Spleen (tissue), 11 donors: ENCODE measurements around the gene LIN7C. TPM values are rescaled to one million over a fixed set of nuclear protein-coding genes. Genes with fewer than 3 reads are reported as not detected.
A peak's percentile ranks its signal among the peaks of the same experiment; 100 is the strongest.

Experiments
- DNase-seq: peaks from one replicate; pipeline ENCODE4 v3.0.0-alpha.2; 2020
- H3K27ac ChIP-seq, 8 donors: fragments of 200-600 bp; sonication (generic) in 7 of 8; 1 replicate in 4 of 8; 2 replicates in 4 of 8; pipeline versions ENCODE4 v1.5.0 to v1.8.0; 2016 to 2021; ENCODE audit warnings: inconsistent platforms in 4 of 8, mild to moderate bottlenecking in 4 of 8, moderate library complexity in 1 of 8
- H3K27me3 ChIP-seq, 7 donors: fragments of 200-600 bp; sonication (generic) in 6 of 7; replicated peaks in 1 of 7; 1 replicate in 4 of 7; 2 replicates in 3 of 7; pipeline versions ENCODE4 v1.5.0 to v1.8.0; 2016 to 2021; ENCODE audit warnings: inconsistent platforms in 3 of 7, mild to moderate bottlenecking in 1 of 7
- H3K36me3 ChIP-seq, 6 donors: fragments of 200-600 bp; sonication (generic) in 5 of 6; 1 replicate in 4 of 6; 2 replicates in 2 of 6; pipeline versions ENCODE4 v1.5.0 to v1.8.0; 2016 to 2021; ENCODE audit warnings: inconsistent platforms in 2 of 6
- H3K4me1 ChIP-seq, 6 donors: fragments of 200-600 bp; sonication (generic) in 5 of 6; 1 replicate in 3 of 6; 2 replicates in 3 of 6; pipeline versions ENCODE4 v1.5.0 to v1.8.0; 2016 to 2021; ENCODE audit warnings: inconsistent platforms in 3 of 6
- H3K4me3 ChIP-seq, 8 donors: fragments of 200-600 bp; sonication (generic) in 7 of 8; 1 replicate in 4 of 8; 2 replicates in 4 of 8; pipeline versions ENCODE4 v1.5.0 to v1.8.0; 2016 to 2021; ENCODE audit warnings: inconsistent platforms in 4 of 8, mild to moderate bottlenecking in 4 of 8, moderate library complexity in 2 of 8
- H3K9me3 ChIP-seq, 8 donors: fragments of 200-600 bp; sonication (generic) in 7 of 8; 1 replicate in 4 of 8; 2 replicates in 4 of 8; pipeline versions ENCODE4 v1.5.0 to v1.8.0; 2016 to 2021; ENCODE audit warnings: inconsistent platforms in 4 of 8
- CTCF ChIP-seq, 11 experiments: fragments of 200-600 bp in 7 of 11; fragments of 450-650 bp in 4 of 11; sonication (generic) in 4 of 11; IDR thresholded peaks in 8 of 11; conservative IDR thresholded peaks in 3 of 11; 1 replicate in 7 of 11; 2 replicates in 4 of 11; pipeline versions ENCODE4 v1.4.0 to v1.8.0; 2016 to 2021; ENCODE audit warnings: antibody characterized with exemption in 11 of 11, inconsistent platforms in 4 of 11, mild to moderate bottlenecking in 1 of 11
- POLR2A ChIP-seq, 3 donors: fragments of 450-650 bp; IDR thresholded peaks; one replicate each; pipeline ENCODE4 v1.5.1; 2017; ENCODE audit warnings: antibody characterized with exemption in 3 of 3, mild to moderate bottlenecking in 1 of 3
- POLR2AphosphoS5 ChIP-seq, 3 donors: sonication (generic); formaldehyde crosslinking; IDR thresholded peaks; one replicate each; pipeline ENCODE4 v1.5.1; 2017; ENCODE audit warnings: antibody characterized with exemption in 3 of 3
- WGBS, 5 donors: extraction: QIAGEN DNeasy Blood & Tissue Kit in 3 of 5; methylation state at CpG; one replicate each; pipeline versions ENCODE4 v1.1.5 to v1.1.7; 2013 to 2018; 5-methylcytosine and 5-hydroxymethylcytosine counted together
- intact Hi-C: fragments of 100-400 bp; cut with DNase I; formaldehyde crosslinking; loops from one replicate; pipeline ENCODE4 v1.15.0; 2023; ENCODE audit warnings: low total_unique reads
- polyA plus RNA-seq, 3 donors: library from polyadenylated mRNA; stranded (reverse); fragments of 200-250 nt; gene quantifications; one replicate each; pipeline ENCODE4 v1.2.1, GENCODE V29; 2013
- total RNA-seq, 7 donors: library from RNA; depleted of rRNA in 3 of 7; stranded (reverse); fragments of >200 nt in 3 of 7; fragmentation: NEBNext Ultra II Directional in 4 of 7; extraction: Animal tissue kit (Norgen Biotek cat#: 25700) in 4 of 7; gene quantifications; one replicate each; pipeline versions ENCODE4 v1.1.0 to v1.2.1, GENCODE V29; 2016 to 2021
- donor health status: healthy with polysubstance abuse.
- donor health status: DM: no; HTN: no; CAD: no; lungs with moderate emphysema.
- donor health status: DM: no; HTN: no; CAD: no.
- donor health status: Bipolar disorder and iron deficiency.
- donor health status: healthy.
- donor health status: DM: no; HTN: no; CAD: no.
- donor health status: DM: yes; HTN: yes; CAD: no.

Gene LIN7C
- total and polyA plus RNA-seq, 10 donors, result 4.8 to 42.4 (median 30.5) TPM

- Histone ChIP-seq H3K36me3 (no peaks in the 10 kb centered on the region), H3K27ac (peak overlapping the region in 3 of 8 donors; percentile 86 to 89 (median 88)), H3K27me3 (peaks cover 0 to 19% (median 0%) of the 10 kb centered on the region in 7 donors), H3K9me3 (no peaks in the 10 kb centered on the region), H3K4me1 (peaks cover 2 to 52% (median 27%) of the 10 kb centered on the region in 6 donors), H3K4me3 (peak overlapping the region in 4 of 8 donors; percentile 77 to 94 (median 82))
- TF ChIP-seq CTCF (IDR thresholded peaks at IDR 0.05 in 8 of 11, conservative IDR thresholded peaks at IDR 0.05 in 3 of 11) (no peak), POLR2AphosphoS5 (IDR thresholded peaks at IDR 0.05) (no peak), POLR2A (IDR thresholded peaks at IDR 0.05) (no peak)
- no peak for DNase-seq
- intact Hi-C loops, result loop anchor here (10.0 kb wide), 1 partner anchor 108 kb away; the partner anchor contains the start of gene CCDC34
- 13 to 24% (median 16%) methylated on average over 8 to 9 of the region's 9 CpGs for WGBS, 5 donors
These were observed 33.6 kb downstream of the LIN7C start for GRCh38 chr11:27473017-27473406.

DNA sequence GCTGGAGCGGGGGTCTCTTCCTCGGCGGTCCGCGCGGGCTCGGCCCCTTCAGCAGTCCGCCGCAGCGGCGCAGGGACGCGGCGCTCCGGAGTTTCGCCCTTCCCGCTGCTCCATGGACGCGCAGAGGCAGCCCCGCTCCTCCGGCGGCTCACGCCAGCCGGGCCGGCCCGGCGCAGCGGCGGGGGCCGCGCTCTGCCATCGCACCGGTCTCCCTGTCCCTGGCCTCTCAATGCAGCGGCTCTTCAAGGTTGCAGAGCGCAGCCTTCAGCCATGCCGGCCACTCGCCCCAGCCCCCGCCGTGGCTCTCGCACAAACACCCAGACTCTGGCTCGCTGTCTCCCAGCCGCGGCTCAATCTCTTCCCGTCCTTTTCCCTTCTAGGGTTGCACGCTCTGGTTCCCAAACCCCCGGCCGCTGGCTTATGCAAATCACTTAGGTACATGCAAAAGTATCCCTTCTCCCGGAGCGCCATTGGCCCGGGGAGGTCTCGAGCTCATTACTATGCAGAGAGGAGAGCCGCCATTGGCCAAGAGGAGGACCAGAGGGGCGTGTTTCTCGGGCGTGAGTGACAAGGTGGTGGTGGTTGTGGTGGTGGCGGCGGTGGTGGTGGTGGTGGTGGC lies 34.1 kb downstream of the LIN7C start, which contains the start of gene LGR4:
Gene LGR4 (minus strand): TSS at position 393 of the 619 bp plus-strand sequence. CDS start 488 bp downstream, outside the sequence.
- 1 to 2% (median 1%) methylated on average over 24 to 57 of the region's 57 CpGs for WGBS, 5 donors
- TF ChIP-seq CTCF (IDR thresholded peaks at IDR 0.05 in 8 of 11, conservative IDR thresholded peaks at IDR 0.05 in 3 of 11), result no peak
- TF ChIP-seq POLR2A (IDR thresholded peaks at IDR 0.05), result peak in 2 of 3 donors; percentile 6 to 87
- peak; percentile 73 to 93 (median 76) for TF ChIP-seq POLR2AphosphoS5 (IDR thresholded peaks at IDR 0.05)
- Histone ChIP-seq H3K36me3 (no peaks in the 10 kb centered on the region), H3K27ac (peak within 1 kb of the TSS; percentile 57 to 89 (median 86)), H3K4me3 (peak within 1 kb of the TSS; percentile 69 to 94 (median 80)), H3K4me1 (peaks cover 2 to 53% (median 30%) of the 10 kb centered on the region in 6 donors), H3K27me3 (peaks cover 0 to 19% (median 0%) of the 10 kb centered on the region in 7 donors), H3K9me3 (no peaks in the 10 kb centered on the region)
- intact Hi-C loops, result loop anchor here (10.0 kb wide), 1 partner anchor 108 kb away; the partner anchor contains the start of gene CCDC34
- peak; percentile 92 for DNase-seq

GRCh38 chr11:27471589-27472397 lies 34.8 kb downstream of the LIN7C start:
- intact Hi-C loops, result loop anchor here (10.0 kb wide), 1 partner anchor 107 kb away; the partner anchor contains the start of gene CCDC34
- no peak for TF ChIP-seq CTCF (IDR thresholded peaks at IDR 0.05 in 8 of 11, conservative IDR thresholded peaks at IDR 0.05 in 3 of 11)
- peak in 2 of 3 donors; percentile 36 to 42 for TF ChIP-seq POLR2AphosphoS5 (IDR thresholded peaks at IDR 0.05)
- no peak for TF ChIP-seq POLR2A (IDR thresholded peaks at IDR 0.05)

More at GRCh38 chr11:27471589-27472397, 34.8 kb downstream of the LIN7C start:
- Histone ChIP-seq H3K4me1 (peaks cover 2 to 53% (median 30%) of the 10 kb centered on the region in 6 donors), H3K4me3 (peak overlapping the region; percentile 69 to 94 (median 80)), H3K27ac (peak overlapping the region; percentile 57 to 89 (median 86)), H3K36me3 (no peaks in the 10 kb centered on the region), H3K27me3 (peaks cover 0 to 19% (median 0%) of the 10 kb centered on the region in 7 donors), H3K9me3 (no peaks in the 10 kb centered on the region)
- peak; percentile 88 for DNase-seq
- 0 to 3% (median 1%) methylated on average over 5 to 79 of the region's 79 CpGs for WGBS, 5 donors
